ENCODE results near the gene PYGM. TPM values are rescaled to one million over a fixed set of nuclear protein-coding genes. Genes with fewer than 3 reads are reported as not detected.

Gene PYGM
- total RNA-seq, 2 donors from 2014 or later: 8.0 to 22.4 TPM

- peaks cover 6% of the 10 kb centered on the region for H3K4me1 ChIP-seq (replicated peaks)
Measured at GRCh38 chr11:64762277-64762673, 2.5 kb upstream of the PYGM start.

GRCh38 chr11:64760759-64761420 lies 1.1 kb upstream of the PYGM start:
- Histone ChIP-seq H3K27ac (peak overlapping the region; percentile 48 to 62), H3K27me3 (replicated peaks; ENCODE audit: insufficient read depth) (no peaks in the 10 kb centered on the region), H3K9me3 (no peaks in the 10 kb centered on the region), H3K4me1 (replicated peaks) (peaks cover 6% of the 10 kb centered on the region), H3K4me3 (no peak overlapping the region), H3K36me3 (peaks cover 0 to 7% of the 10 kb centered on the region in 2 donors)
- intact Hi-C loops (cut with DNase I): no loop called here
- no peak for DNase-seq (ENCODE audit: low spot score)
- 41% methylated on average over 7 of the region's 7 CpGs for WGBS
- TF ChIP-seq POLR2A (IDR thresholded peaks at IDR 0.05): no peak
- no peak for TF ChIP-seq POLR2AphosphoS5 (IDR thresholded peaks at IDR 0.05)
- no peak for TF ChIP-seq CTCF (IDR thresholded peaks at IDR 0.05)

More at GRCh38 chr11:64762277-64762673, 2.5 kb upstream of the PYGM start:
- intact Hi-C loops (cut with DNase I): no loop called here
- 19% methylated on average over 5 of the region's 5 CpGs for WGBS
- TF ChIP-seq POLR2AphosphoS5 (IDR thresholded peaks at IDR 0.05) (no peak), CTCF (IDR thresholded peaks at IDR 0.05) (no peak), POLR2A (IDR thresholded peaks at IDR 0.05) (no peak)
- Histone ChIP-seq H3K27ac (peak overlapping the region; percentile 34 to 38), H3K27me3 (replicated peaks; ENCODE audit: insufficient read depth) (no peaks in the 10 kb centered on the region), H3K4me3 (no peak overlapping the region), H3K9me3 (no peaks in the 10 kb centered on the region), H3K36me3 (peaks cover 10 to 21% of the 10 kb centered on the region in 2 donors)
- DNase-seq (ENCODE audit: low spot score): no peak

GRCh38 chr11:64759131-64759721 lies 548 bp downstream of the PYGM start:
- Histone ChIP-seq H3K9me3 (no peaks in the 10 kb centered on the region), H3K36me3 (no peaks in the 10 kb centered on the region), H3K4me3 (peak overlapping the region in 1 of 2 donors; percentile 3), H3K27me3 (replicated peaks; ENCODE audit: insufficient read depth) (no peaks in the 10 kb centered on the region), H3K27ac (peak overlapping the region; percentile 48 to 62), H3K4me1 (replicated peaks) (peaks cover 6% of the 10 kb centered on the region)
- no peak for DNase-seq (ENCODE audit: low spot score)
- WGBS: 54% methylated on average over 21 of the region's 21 CpGs
- TF ChIP-seq POLR2AphosphoS5 (IDR thresholded peaks at IDR 0.05) (no peak), CTCF (IDR thresholded peaks at IDR 0.05) (no peak), POLR2A (IDR thresholded peaks at IDR 0.05) (no peak)
- intact Hi-C loops (cut with DNase I): no loop called here

- H3K9me3 ChIP-seq: no peaks in the 10 kb centered on the region
- WGBS: 89% methylated on average over 15 of the region's 15 CpGs
- peaks cover 1% of the 10 kb centered on the region for H3K4me1 ChIP-seq (replicated peaks)
- H3K4me3 ChIP-seq: no peak overlapping the region
- H3K27me3 ChIP-seq (replicated peaks; ENCODE audit: insufficient read depth): no peaks in the 10 kb centered on the region
- H3K27ac ChIP-seq: peak overlapping the region in 1 of 2 donors; percentile 48
- no peaks in the 10 kb centered on the region for H3K36me3 ChIP-seq
- TF ChIP-seq POLR2A (IDR thresholded peaks at IDR 0.05) (no peak), CTCF (IDR thresholded peaks at IDR 0.05) (no peak), POLR2AphosphoS5 (IDR thresholded peaks at IDR 0.05) (no peak)
- no peak for DNase-seq (ENCODE audit: low spot score)
- intact Hi-C loops (cut with DNase I): no loop called here
Measured at GRCh38 chr11:64758330-64759079, 1.3 kb downstream of the PYGM start.

Data from prostate gland (tissue), 2 donors.